Bronchial epithelial cell (primary cell): Measurements from ENCODE around the gene TMEM209. TPM values are rescaled to one million over a fixed set of nuclear protein-coding genes. Genes with fewer than 3 reads are reported as not detected.

Experiments
- DNase-seq: peaks from one replicate; pipeline ENCODE4 v3.0.0-alpha.2; 2010; ENCODE audit warnings: low read depth
- FAIRE-seq: peaks from 2 replicates; lab custom pipeline; 2011; peaks lifted over from hg19 to GRCh38; lab: Jason Lieb, UNC
- H3K27me3 ChIP-seq: 2 replicates; pipeline ENCODE4 v1.5.1; 2011; ENCODE audit warnings: low read length; ENCODE audit not compliant: control insufficient read depth, insufficient read depth
- H3K36me3 ChIP-seq: 2 replicates; pipeline ENCODE4 v1.5.1; 2011; ENCODE audit warnings: low read length; ENCODE audit not compliant: control insufficient read depth, insufficient read depth
- H3K4me3 ChIP-seq: 2 replicates; pipeline ENCODE4 v1.5.1; 2011; ENCODE audit warnings: mild to moderate bottlenecking, low read depth, low read length, control low read depth
- total RNA-seq: library from RNA; depleted of rRNA; stranded (reverse); fragments of >200 nt; gene quantifications from 2 replicates; pipeline ENCODE4 v1.2.1, GENCODE V29; 2014
- TF ChIP-seq, protein P1 (sequence below): IDR thresholded peaks from 2 replicates; pipeline ENCODE4 v1.5.1; 2011; ENCODE audit warnings: mild to moderate bottlenecking, moderate library complexity, low read length, control low read depth, inconsistent platforms; ENCODE audit not compliant: insufficient read depth, severe bottlenecking

The TMEM209 gene
- total RNA-seq, 1 donor from 2014 or later: 7.4 TPM

- no peaks in the 10 kb centered on the region for H3K27me3 ChIP-seq
- no peak for FAIRE-seq
- TF ChIP-seq, protein P1, sequence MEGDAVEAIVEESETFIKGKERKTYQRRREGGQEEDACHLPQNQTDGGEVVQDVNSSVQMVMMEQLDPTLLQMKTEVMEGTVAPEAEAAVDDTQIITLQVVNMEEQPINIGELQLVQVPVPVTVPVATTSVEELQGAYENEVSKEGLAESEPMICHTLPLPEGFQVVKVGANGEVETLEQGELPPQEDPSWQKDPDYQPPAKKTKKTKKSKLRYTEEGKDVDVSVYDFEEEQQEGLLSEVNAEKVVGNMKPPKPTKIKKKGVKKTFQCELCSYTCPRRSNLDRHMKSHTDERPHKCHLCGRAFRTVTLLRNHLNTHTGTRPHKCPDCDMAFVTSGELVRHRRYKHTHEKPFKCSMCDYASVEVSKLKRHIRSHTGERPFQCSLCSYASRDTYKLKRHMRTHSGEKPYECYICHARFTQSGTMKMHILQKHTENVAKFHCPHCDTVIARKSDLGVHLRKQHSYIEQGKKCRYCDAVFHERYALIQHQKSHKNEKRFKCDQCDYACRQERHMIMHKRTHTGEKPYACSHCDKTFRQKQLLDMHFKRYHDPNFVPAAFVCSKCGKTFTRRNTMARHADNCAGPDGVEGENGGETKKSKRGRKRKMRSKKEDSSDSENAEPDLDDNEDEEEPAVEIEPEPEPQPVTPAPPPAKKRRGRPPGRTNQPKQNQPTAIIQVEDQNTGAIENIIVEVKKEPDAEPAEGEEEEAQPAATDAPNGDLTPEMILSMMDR: no peak
- no peak overlapping the region for H3K4me3 ChIP-seq
- no peak for DNase-seq
- H3K36me3 ChIP-seq: peaks cover 4% of the 10 kb centered on the region
These were observed 68.5 kb downstream of the TMEM209 start for GRCh38 chr7:130136579-130137167.

GRCh38 chr7:130135208-130136205 lies 69.7 kb downstream of the TMEM209 start:
- no peaks in the 10 kb centered on the region for H3K27me3 ChIP-seq
- H3K4me3 ChIP-seq: no peak overlapping the region
- FAIRE-seq (no peak), DNase-seq (peak; percentile 5)
- H3K36me3 ChIP-seq: peaks cover 6% of the 10 kb centered on the region
- TF ChIP-seq, protein P1: no peak

DNA sequence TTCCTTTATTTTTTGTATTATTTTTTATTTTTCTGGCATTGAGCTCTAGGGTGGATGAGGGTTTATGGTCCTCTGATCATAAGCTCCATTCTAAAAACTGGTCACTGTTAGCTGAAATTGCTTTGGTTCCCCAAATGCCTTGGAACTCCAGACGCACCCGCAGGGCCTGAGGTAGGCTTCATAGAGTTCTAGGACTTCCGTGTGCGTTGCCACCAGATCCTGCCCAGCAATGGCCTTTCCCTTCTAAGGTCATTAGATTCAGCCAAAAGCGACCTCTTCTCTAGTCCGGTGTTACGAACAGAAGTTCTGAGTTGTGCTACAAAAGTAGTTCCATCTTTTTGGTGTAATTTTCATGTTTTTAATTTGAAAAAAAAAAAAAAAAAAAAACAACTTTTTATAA lies 70.5 kb downstream of the TMEM209 start:
- H3K27me3 ChIP-seq: no peaks in the 10 kb centered on the region
- DNase-seq (no peak), FAIRE-seq (no peak)
- no peak overlapping the region for H3K4me3 ChIP-seq
- peaks cover 8% of the 10 kb centered on the region for H3K36me3 ChIP-seq
- TF ChIP-seq, protein P1: no peak

DNA sequence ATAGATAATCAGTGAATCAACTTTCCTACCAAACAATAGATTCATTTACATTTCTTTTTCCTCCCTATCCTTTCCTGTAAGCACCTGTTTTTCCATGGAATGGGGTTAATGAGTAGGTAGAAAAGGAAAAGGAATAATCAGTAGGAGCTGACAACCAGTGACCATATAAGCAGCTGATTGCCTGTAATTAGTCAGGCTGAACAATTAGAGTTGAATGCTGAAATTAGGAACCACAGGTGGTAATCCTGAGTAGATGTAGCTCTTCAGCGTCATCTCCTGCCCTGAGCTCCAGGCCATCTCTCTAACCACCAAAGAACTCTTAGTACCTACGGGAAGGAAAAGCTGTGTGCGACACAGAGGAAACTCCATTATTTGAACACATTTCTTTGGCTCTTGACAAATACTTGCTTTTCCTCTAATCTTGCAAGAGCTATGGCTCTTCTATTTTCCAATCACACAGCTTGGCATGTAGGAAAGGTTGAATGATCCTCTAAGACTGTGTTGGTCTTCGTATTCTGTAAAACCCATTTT lies 71.0 kb downstream of the TMEM209 start:
- Histone ChIP-seq H3K27me3 (no peaks in the 10 kb centered on the region), H3K4me3 (no peak overlapping the region), H3K36me3 (peaks cover 10% of the 10 kb centered on the region)
- TF ChIP-seq, protein P1: no peak
- FAIRE-seq (no peak), DNase-seq (no peak)

DNA sequence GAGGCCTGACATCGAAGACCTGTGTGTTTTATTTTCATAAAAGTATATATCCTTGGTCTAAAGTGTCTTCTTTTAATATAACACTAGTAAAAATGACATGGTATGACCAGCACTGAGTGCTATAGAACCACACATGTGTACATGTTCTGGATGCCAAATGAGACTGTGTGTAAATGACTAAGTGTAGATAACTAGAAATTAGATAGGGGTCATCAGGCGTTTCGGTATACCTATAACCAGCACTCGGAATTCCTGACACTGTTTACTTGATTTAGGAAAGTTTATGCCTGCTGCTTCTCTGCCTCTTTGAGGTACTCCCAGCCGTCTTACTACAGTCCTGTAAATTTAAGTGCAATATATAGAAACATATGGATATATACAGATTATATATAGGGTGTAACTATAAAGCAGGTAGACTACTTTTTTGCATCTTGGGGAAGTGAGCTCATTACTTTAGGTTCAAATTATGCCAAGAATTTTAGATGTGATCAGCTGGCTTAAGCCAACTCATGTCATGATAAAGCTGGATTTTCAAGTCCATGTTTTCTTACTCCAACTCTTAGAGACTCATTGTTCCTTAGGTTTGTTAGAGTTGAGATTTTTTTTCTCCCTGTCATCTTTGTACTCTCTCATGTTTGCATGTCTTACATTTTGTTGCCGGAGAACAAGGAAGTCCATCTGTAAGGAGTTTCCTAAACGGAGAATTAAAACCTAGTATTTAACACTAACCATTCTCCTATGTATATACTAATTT lies 72.0 kb downstream of the TMEM209 start:
- peaks cover 13% of the 10 kb centered on the region for H3K36me3 ChIP-seq
- no peak for DNase-seq
- H3K4me3 ChIP-seq: no peak overlapping the region
- TF ChIP-seq, protein P1: no peak
- H3K27me3 ChIP-seq: no peaks in the 10 kb centered on the region
- FAIRE-seq: no peak
